SK-N-SH treated with all-trans-retinoic acid at 6 μM for 48 hours (cell line): ENCODE measurements around the gene FRMD4B.

ENCODE experiments used
- ATAC-seq: fragments of 200-7000 bp; cut with Tn5 transposase; 3 replicates; pipeline ENCODE4 v1.9.1; 2020; ENCODE audit warnings: mild to moderate bottlenecking, moderate library complexity
- ARNTL ChIP-seq: fragments of 450-650 bp; formaldehyde crosslinking; IDR thresholded peaks from 2 replicates; pipeline ENCODE4 v1.5.0; 2020; ENCODE audit warnings: low read depth, mild to moderate bottlenecking, moderate library complexity, borderline replicate concordance
- BACH2 ChIP-seq: fragments of 250-450 bp; sonication (Bioruptor Pico); IDR thresholded peaks from 2 replicates; pipeline ENCODE4 v1.9.0; 2021; ENCODE audit warnings: mild to moderate bottlenecking, borderline replicate concordance
- CSDC2 ChIP-seq: fragments of 250-450 bp; sonication (Bioruptor Pico); IDR thresholded peaks from 2 replicates; pipeline ENCODE4 v1.5.0; 2020; ENCODE audit warnings: mild to moderate bottlenecking, moderate library complexity
- ESRRG ChIP-seq: fragments of 250-450 bp; sonication (Bioruptor Pico); IDR thresholded peaks from 2 replicates; pipeline ENCODE4 v1.6.1; 2021; ENCODE audit warnings: mild to moderate bottlenecking
- GLIS3 ChIP-seq: fragments of 250-450 bp; sonication (Bioruptor Pico); IDR thresholded peaks from 2 replicates; pipeline ENCODE4 v1.5.0; 2020; ENCODE audit warnings: mild to moderate bottlenecking, moderate library complexity
- ISL1 ChIP-seq: fragments of 250-450 bp; sonication (Bioruptor Pico); IDR thresholded peaks from 2 replicates; pipeline ENCODE4 v2.1.2; 2022; ENCODE audit warnings: mild to moderate bottlenecking, moderate library complexity
- OSR1 ChIP-seq: fragments of 250-450 bp; sonication (Bioruptor Pico); IDR thresholded peaks from 2 replicates; pipeline ENCODE4 v1.8.0; 2022; ENCODE audit warnings: moderate library complexity, mild to moderate bottlenecking, inconsistent platforms
- PPARA ChIP-seq: fragments of 250-450 bp; sonication (Bioruptor Pico); IDR thresholded peaks from 2 replicates; pipeline ENCODE4 v1.5.0; 2020; ENCODE audit warnings: mild to moderate bottlenecking, borderline replicate concordance
- RARB ChIP-seq: fragments of 250-450 bp; sonication (Bioruptor Pico); IDR thresholded peaks from 2 replicates; pipeline ENCODE4 v1.8.0; 2021; ENCODE audit warnings: mild to moderate bottlenecking, moderate library complexity
- SNAI2 ChIP-seq: fragments of 250-450 bp; sonication (Bioruptor Pico); IDR thresholded peaks from 2 replicates; pipeline ENCODE4 v1.5.0; 2020; ENCODE audit warnings: mild to moderate bottlenecking, moderate library complexity
- TCF4 ChIP-seq: fragments of 250-450 bp; sonication (Bioruptor Pico); IDR thresholded peaks from 2 replicates; pipeline ENCODE4 v1.8.0; 2021; ENCODE audit warnings: mild to moderate bottlenecking, moderate library complexity, borderline replicate concordance
- TOX ChIP-seq: fragments of 250-450 bp; sonication (Bioruptor Pico); IDR thresholded peaks from 2 replicates; pipeline ENCODE4 v1.8.0; 2021; ENCODE audit warnings: mild to moderate bottlenecking, moderate library complexity, borderline replicate concordance
- ZC3H10 ChIP-seq: fragments of 250-450 bp; sonication (Bioruptor Pico); IDR thresholded peaks from 2 replicates; pipeline ENCODE4 v1.5.1; 2021; ENCODE audit warnings: mild to moderate bottlenecking, moderate library complexity
- ZFP3 ChIP-seq: fragments of 250-450 bp; sonication (Bioruptor Pico); IDR thresholded peaks from 2 replicates; pipeline ENCODE4 v1.5.0; 2020; ENCODE audit warnings: mild to moderate bottlenecking, moderate library complexity
- ZFP30 ChIP-seq: fragments of 450-650 bp; formaldehyde crosslinking; IDR thresholded peaks from 2 replicates; pipeline ENCODE4 v1.5.0; 2022; ENCODE audit warnings: mild to moderate bottlenecking, moderate library complexity
- ZNF565 ChIP-seq: fragments of 450-650 bp; formaldehyde crosslinking; conservative IDR thresholded peaks from 2 replicates; pipeline ENCODE4 v1.5.0; 2020; ENCODE audit warnings: low read depth, mild to moderate bottlenecking, moderate library complexity
- ZNF70 ChIP-seq: fragments of 450-650 bp; formaldehyde crosslinking; IDR thresholded peaks from 2 replicates; pipeline ENCODE4 v1.5.0; 2020; ENCODE audit warnings: mild to moderate bottlenecking, moderate library complexity
- ZNF8 ChIP-seq: fragments of 450-650 bp; formaldehyde crosslinking; IDR thresholded peaks from 2 replicates; pipeline ENCODE4 v1.5.0; 2020; ENCODE audit warnings: mild to moderate bottlenecking, moderate library complexity
- TF ChIP-seq, protein P1 (sequence below): fragments of 250-450 bp; sonication (Bioruptor Pico); IDR thresholded peaks from 2 replicates; pipeline ENCODE4 v1.5.0; 2020; ENCODE audit warnings: mild to moderate bottlenecking, moderate library complexity
- TF ChIP-seq, protein P2 (sequence below): fragments of 250-450 bp; sonication (Bioruptor Pico); IDR thresholded peaks from 2 replicates; pipeline ENCODE4 v1.8.0; 2021; ENCODE audit warnings: low read depth, mild to moderate bottlenecking, moderate library complexity, borderline replicate concordance
- TF ChIP-seq, protein P3 (sequence below): fragments of 250-450 bp; sonication (Bioruptor Pico); IDR thresholded peaks from 2 replicates; pipeline ENCODE4 v1.5.1; 2021; ENCODE audit warnings: mild to moderate bottlenecking, moderate library complexity
- TF ChIP-seq, protein P4 (sequence below): fragments of 250-450 bp; sonication (Bioruptor Pico); IDR thresholded peaks from 2 replicates; pipeline ENCODE4 v1.8.0; 2020; ENCODE audit warnings: mild to moderate bottlenecking, moderate library complexity, borderline replicate concordance
- TF ChIP-seq, protein P5 (sequence below): fragments of 250-450 bp; sonication (Bioruptor Pico); IDR thresholded peaks from 2 replicates; pipeline ENCODE4 v1.5.1; 2020; ENCODE audit warnings: low read depth, mild to moderate bottlenecking, moderate library complexity

FRMD4B gene

DNA sequence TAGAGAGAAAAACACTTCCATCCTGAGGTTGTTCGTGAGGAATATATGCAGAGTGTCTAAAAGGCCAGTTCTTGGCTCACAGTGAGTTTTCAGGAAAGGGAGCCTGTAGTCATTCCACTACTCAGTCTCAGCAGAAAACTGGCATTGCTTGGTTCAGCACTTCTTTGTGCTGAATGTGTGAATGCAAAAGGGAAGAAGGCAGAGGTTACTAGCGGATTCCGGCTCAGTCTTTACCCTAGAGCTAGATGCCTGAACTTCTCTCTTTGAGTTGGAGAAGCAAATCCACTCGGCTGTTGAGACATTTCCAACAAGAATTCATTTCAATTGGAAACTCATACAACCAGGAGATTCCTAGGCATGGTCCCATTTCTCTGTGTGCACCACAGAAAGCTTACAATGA is 23.1 kb upstream of the FRMD4B start:
- TF ChIP-seq GLIS3, result no peak
- no peak for TF ChIP-seq TCF4 (CRISPR knock-in tag)
- TF ChIP-seq ISL1, result no peak
- no peak for TF ChIP-seq RARB
- no peak for TF ChIP-seq SNAI2 (CRISPR knock-in tag)
- TF ChIP-seq, protein P1, sequence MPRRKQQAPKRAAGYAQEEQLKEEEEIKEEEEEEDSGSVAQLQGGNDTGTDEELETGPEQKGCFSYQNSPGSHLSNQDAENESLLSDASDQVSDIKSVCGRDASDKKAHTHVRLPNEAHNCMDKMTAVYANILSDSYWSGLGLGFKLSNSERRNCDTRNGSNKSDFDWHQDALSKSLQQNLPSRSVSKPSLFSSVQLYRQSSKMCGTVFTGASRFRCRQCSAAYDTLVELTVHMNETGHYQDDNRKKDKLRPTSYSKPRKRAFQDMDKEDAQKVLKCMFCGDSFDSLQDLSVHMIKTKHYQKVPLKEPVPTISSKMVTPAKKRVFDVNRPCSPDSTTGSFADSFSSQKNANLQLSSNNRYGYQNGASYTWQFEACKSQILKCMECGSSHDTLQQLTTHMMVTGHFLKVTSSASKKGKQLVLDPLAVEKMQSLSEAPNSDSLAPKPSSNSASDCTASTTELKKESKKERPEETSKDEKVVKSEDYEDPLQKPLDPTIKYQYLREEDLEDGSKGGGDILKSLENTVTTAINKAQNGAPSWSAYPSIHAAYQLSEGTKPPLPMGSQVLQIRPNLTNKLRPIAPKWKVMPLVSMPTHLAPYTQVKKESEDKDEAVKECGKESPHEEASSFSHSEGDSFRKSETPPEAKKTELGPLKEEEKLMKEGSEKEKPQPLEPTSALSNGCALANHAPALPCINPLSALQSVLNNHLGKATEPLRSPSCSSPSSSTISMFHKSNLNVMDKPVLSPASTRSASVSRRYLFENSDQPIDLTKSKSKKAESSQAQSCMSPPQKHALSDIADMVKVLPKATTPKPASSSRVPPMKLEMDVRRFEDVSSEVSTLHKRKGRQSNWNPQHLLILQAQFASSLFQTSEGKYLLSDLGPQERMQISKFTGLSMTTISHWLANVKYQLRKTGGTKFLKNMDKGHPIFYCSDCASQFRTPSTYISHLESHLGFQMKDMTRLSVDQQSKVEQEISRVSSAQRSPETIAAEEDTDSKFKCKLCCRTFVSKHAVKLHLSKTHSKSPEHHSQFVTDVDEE (CRISPR knock-in tag), result no peak
- no peak for TF ChIP-seq PPARA
- no peak for TF ChIP-seq ESRRG (CRISPR knock-in tag)
- TF ChIP-seq, all 23 proteins: peak for 0

DNA sequence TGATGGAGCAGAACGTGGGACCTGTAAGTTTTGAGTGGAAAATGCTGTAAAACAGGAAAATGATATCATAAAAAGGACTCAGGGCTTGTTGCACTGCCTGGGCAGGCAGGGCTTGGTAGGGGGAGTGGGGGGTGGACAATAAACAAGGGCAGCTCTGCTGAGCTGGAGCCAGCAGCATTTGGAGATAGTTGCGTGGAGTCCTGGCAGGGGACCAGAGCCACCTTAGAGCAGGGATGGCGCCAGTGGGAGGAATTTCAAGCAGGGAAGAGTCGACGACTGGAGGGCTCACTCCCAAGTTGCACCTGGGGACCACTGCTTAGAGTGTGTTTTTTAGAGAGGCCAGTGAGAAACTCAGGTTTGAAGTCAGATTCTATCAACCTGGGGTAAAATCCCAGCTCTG is 22.7 kb upstream of the FRMD4B start:
- ATAC-seq, result no peak
- no peak for TF ChIP-seq OSR1
- TF ChIP-seq, protein P2, sequence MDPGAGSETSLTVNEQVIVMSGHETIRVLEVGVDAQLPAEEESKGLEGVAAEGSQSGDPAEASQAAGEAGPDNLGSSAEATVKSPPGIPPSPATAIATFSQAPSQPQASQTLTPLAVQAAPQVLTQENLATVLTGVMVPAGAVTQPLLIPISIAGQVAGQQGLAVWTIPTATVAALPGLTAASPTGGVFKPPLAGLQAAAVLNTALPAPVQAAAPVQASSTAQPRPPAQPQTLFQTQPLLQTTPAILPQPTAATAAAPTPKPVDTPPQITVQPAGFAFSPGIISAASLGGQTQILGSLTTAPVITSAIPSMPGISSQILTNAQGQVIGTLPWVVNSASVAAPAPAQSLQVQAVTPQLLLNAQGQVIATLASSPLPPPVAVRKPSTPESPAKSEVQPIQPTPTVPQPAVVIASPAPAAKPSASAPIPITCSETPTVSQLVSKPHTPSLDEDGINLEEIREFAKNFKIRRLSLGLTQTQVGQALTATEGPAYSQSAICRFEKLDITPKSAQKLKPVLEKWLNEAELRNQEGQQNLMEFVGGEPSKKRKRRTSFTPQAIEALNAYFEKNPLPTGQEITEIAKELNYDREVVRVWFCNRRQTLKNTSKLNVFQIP (CRISPR knock-in tag), result no peak
- TF ChIP-seq ZC3H10 (CRISPR knock-in tag), result no peak
- no peak for TF ChIP-seq ESRRG (CRISPR knock-in tag)
- no peak for TF ChIP-seq ARNTL (CRISPR knock-in tag)
- no peak for TF ChIP-seq ZNF8 (CRISPR knock-in tag)
- TF ChIP-seq, protein P3, sequence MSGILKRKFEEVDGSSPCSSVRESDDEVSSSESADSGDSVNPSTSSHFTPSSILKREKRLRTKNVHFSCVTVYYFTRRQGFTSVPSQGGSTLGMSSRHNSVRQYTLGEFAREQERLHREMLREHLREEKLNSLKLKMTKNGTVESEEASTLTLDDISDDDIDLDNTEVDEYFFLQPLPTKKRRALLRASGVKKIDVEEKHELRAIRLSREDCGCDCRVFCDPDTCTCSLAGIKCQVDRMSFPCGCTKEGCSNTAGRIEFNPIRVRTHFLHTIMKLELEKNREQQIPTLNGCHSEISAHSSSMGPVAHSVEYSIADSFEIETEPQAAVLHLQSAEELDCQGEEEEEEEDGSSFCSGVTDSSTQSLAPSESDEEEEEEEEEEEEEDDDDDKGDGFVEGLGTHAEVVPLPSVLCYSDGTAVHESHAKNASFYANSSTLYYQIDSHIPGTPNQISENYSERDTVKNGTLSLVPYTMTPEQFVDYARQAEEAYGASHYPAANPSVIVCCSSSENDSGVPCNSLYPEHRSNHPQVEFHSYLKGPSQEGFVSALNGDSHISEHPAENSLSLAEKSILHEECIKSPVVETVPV (CRISPR knock-in tag), result no peak
- TF ChIP-seq, protein P4, sequence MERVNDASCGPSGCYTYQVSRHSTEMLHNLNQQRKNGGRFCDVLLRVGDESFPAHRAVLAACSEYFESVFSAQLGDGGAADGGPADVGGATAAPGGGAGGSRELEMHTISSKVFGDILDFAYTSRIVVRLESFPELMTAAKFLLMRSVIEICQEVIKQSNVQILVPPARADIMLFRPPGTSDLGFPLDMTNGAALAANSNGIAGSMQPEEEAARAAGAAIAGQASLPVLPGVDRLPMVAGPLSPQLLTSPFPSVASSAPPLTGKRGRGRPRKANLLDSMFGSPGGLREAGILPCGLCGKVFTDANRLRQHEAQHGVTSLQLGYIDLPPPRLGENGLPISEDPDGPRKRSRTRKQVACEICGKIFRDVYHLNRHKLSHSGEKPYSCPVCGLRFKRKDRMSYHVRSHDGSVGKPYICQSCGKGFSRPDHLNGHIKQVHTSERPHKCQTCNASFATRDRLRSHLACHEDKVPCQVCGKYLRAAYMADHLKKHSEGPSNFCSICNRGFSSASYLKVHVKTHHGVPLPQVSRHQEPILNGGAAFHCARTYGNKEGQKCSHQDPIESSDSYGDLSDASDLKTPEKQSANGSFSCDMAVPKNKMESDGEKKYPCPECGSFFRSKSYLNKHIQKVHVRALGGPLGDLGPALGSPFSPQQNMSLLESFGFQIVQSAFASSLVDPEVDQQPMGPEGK (CRISPR knock-in tag), result no peak
- TF ChIP-seq ZNF70 (CRISPR knock-in tag), result no peak
- no peak for TF ChIP-seq BACH2 (CRISPR knock-in tag)
- TF ChIP-seq TOX (CRISPR knock-in tag), result no peak
- TF ChIP-seq SNAI2 (CRISPR knock-in tag), result no peak
- TF ChIP-seq RARB, result no peak
- TF ChIP-seq ZFP30 (CRISPR knock-in tag), result no peak
- no peak for TF ChIP-seq TCF4 (CRISPR knock-in tag)
- no peak for TF ChIP-seq PPARA
- no peak for TF ChIP-seq ISL1
- TF ChIP-seq GLIS3, result no peak
- no peak for TF ChIP-seq ZNF565 (CRISPR knock-in tag)

More for the DNA sequence above, 23.1 kb upstream of the FRMD4B start:
- no peak for ATAC-seq

DNA sequence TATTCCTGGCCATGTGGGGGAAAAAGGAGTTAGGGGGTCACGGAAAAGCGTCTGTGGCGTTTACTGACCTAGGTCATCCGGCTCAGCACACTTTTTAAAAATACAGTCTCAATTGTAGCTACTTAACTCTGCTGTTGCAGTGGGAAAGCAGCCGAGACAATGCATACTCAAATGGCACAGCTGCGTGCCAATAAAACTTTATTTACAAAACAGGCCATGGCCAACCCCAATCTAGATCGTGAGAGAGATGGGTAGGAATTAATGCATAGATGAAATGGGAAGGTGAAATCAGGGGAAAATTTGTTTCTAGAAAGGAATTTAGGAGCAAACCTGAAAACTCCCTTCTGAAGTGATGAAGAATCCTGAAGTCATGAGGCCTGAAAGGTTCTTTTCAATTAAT is 22.0 kb upstream of the FRMD4B start:
- TF ChIP-seq ZFP30 (CRISPR knock-in tag) (no peak), CSDC2 (CRISPR knock-in tag) (no peak), PPARA (no peak), ZNF565 (CRISPR knock-in tag) (no peak), ARNTL (CRISPR knock-in tag) (no peak), ZNF70 (CRISPR knock-in tag) (no peak), ESRRG (CRISPR knock-in tag) (no peak), OSR1 (no peak), ZC3H10 (CRISPR knock-in tag) (no peak), TCF4 (CRISPR knock-in tag) (no peak), BACH2 (CRISPR knock-in tag) (no peak), GLIS3 (no peak), RARB (no peak), ZNF8 (CRISPR knock-in tag) (no peak), ISL1 (no peak), ZFP3 (no peak)
- TF ChIP-seq, protein P5, sequence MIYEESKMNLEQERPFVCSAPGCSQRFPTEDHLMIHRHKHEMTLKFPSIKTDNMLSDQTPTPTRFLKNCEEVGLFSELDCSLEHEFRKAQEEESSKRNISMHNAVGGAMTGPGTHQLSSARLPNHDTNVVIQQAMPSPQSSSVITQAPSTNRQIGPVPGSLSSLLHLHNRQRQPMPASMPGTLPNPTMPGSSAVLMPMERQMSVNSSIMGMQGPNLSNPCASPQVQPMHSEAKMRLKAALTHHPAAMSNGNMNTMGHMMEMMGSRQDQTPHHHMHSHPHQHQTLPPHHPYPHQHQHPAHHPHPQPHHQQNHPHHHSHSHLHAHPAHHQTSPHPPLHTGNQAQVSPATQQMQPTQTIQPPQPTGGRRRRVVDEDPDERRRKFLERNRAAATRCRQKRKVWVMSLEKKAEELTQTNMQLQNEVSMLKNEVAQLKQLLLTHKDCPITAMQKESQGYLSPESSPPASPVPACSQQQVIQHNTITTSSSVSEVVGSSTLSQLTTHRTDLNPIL (CRISPR knock-in tag), result no peak
- TF ChIP-seq, protein P2 (CRISPR knock-in tag), result no peak
- TF ChIP-seq, protein P4 (CRISPR knock-in tag), result no peak
- no peak for ATAC-seq
